ENCODE results near the gene NCKAP5.
"Not testable (repeated sequence)": the region's sequence is repeated elsewhere in the genome, so short reads cannot be mapped to it uniquely, and the experiment has no call there.

The NCKAP5 gene

GRCh38 chr2:133266041-133266925 lies 302.0 kb downstream of the NCKAP5 start:
- no peak for DNase-seq (ENCODE audit: low read depth)

GRCh38 chr2:133265432-133265949 lies 302.8 kb downstream of the NCKAP5 start:
- DNase-seq (ENCODE audit: low read depth) = no peak

- DNase-seq (ENCODE audit: low read depth) = no peak
Observed at GRCh38 chr2:133264989-133265401, 303.3 kb downstream of the NCKAP5 start.

GRCh38 chr2:133262893-133263292 lies 305.4 kb downstream of the NCKAP5 start:
- no peak for DNase-seq (ENCODE audit: low read depth)

- no peak for DNase-seq (ENCODE audit: low read depth)
Observed at GRCh38 chr2:133255360-133255759, 312.9 kb downstream of the NCKAP5 start.

- DNase-seq (ENCODE audit: low read depth) = no peak
Observed at GRCh38 chr2:133253793-133254192, 314.5 kb downstream of the NCKAP5 start.

GRCh38 chr2:133252780-133253355 lies 315.4 kb downstream of the NCKAP5 start:
- no peak for DNase-seq (ENCODE audit: low read depth)

- DNase-seq (ENCODE audit: low read depth) = no peak
Observed at GRCh38 chr2:133249362-133249761, 318.9 kb downstream of the NCKAP5 start.

- no peak for DNase-seq (ENCODE audit: low read depth)
Observed at GRCh38 chr2:133248264-133248663, 320.0 kb downstream of the NCKAP5 start.

- no peak for DNase-seq (ENCODE audit: low read depth)
Observed at GRCh38 chr2:133247631-133248030, 320.6 kb downstream of the NCKAP5 start.

GRCh38 chr2:133241224-133241571 lies 327.1 kb downstream of the NCKAP5 start:
- DNase-seq (ENCODE audit: low read depth) = peak; percentile 64

GRCh38 chr2:133240491-133241223 lies 327.6 kb downstream of the NCKAP5 start:
- DNase-seq (ENCODE audit: low read depth) = no peak

GRCh38 chr2:133235968-133236367 lies 332.3 kb downstream of the NCKAP5 start:
- no peak for DNase-seq (ENCODE audit: low read depth)

GRCh38 chr2:133232556-133232955 lies 335.7 kb downstream of the NCKAP5 start:
- no peak for DNase-seq (ENCODE audit: low read depth)

GRCh38 chr2:133231264-133231663 lies 337.0 kb downstream of the NCKAP5 start:
- DNase-seq (ENCODE audit: low read depth) = no peak

GRCh38 chr2:133229974-133230373 lies 338.3 kb downstream of the NCKAP5 start:
- no peak for DNase-seq (ENCODE audit: low read depth)

GRCh38 chr2:133223226-133223625 lies 345.0 kb downstream of the NCKAP5 start:
- no peak for DNase-seq (ENCODE audit: low read depth)

GRCh38 chr2:133221398-133221797 lies 346.9 kb downstream of the NCKAP5 start:
- DNase-seq (ENCODE audit: low read depth) = no peak

- DNase-seq (ENCODE audit: low read depth) = no peak
Observed at GRCh38 chr2:133218204-133218603, 350.1 kb downstream of the NCKAP5 start.

GRCh38 chr2:133215477-133215876 lies 352.8 kb downstream of the NCKAP5 start:
- DNase-seq (ENCODE audit: low read depth) = no peak

GRCh38 chr2:133213651-133214050 lies 354.6 kb downstream of the NCKAP5 start:
- no peak for DNase-seq (ENCODE audit: low read depth)

- DNase-seq (ENCODE audit: low read depth) = no peak
Observed at GRCh38 chr2:133209325-133209724, 358.9 kb downstream of the NCKAP5 start.

GRCh38 chr2:133206666-133207065 lies 361.6 kb downstream of the NCKAP5 start:
- not testable (repeated sequence) for DNase-seq (ENCODE audit: low read depth)
